GM20431 (cell line): ENCODE data around the gene FRMD3.

ENCODE experiments used
- in situ Hi-C: fragments of 300-500 bp; cut with MseI, MboI; formaldehyde crosslinking; loops from one replicate; pipeline ENCODE4 v1.15.0; 2020; ENCODE audit warnings: low sequenced_read_pairs; ENCODE audit not compliant: unreplicated experiment

FRMD3 gene

GRCh38 chr9:83444110-83444509 lies 94.1 kb downstream of the FRMD3 start:
- in situ Hi-C loops = no loop called here

GRCh38 chr9:83441390-83441789 lies 96.8 kb downstream of the FRMD3 start:
- in situ Hi-C loops = no loop called here

- in situ Hi-C loops = no loop called here
Observed at GRCh38 chr9:83440641-83441040, 97.6 kb downstream of the FRMD3 start.

- in situ Hi-C loops = no loop called here
Observed at GRCh38 chr9:83435301-83435700, 102.9 kb downstream of the FRMD3 start.

GRCh38 chr9:83434254-83434653 lies 103.9 kb downstream of the FRMD3 start:
- in situ Hi-C loops = no loop called here

- in situ Hi-C loops = no loop called here
Observed at GRCh38 chr9:83433846-83434245, 104.4 kb downstream of the FRMD3 start.

- in situ Hi-C loops = no loop called here
Observed at GRCh38 chr9:83432877-83433550, 105.2 kb downstream of the FRMD3 start.

- in situ Hi-C loops = no loop called here
Observed at GRCh38 chr9:83432104-83432627, 106.0 kb downstream of the FRMD3 start.

- in situ Hi-C loops = no loop called here
Observed at GRCh38 chr9:83431101-83432060, 106.8 kb downstream of the FRMD3 start.

GRCh38 chr9:83430681-83431080 lies 107.5 kb downstream of the FRMD3 start:
- in situ Hi-C loops = no loop called here

- in situ Hi-C loops = no loop called here
Observed at GRCh38 chr9:83429229-83429628, 109.0 kb downstream of the FRMD3 start.

GRCh38 chr9:83425240-83425639 lies 113.0 kb downstream of the FRMD3 start:
- in situ Hi-C loops = no loop called here

- in situ Hi-C loops = no loop called here
Observed at GRCh38 chr9:83424831-83425230, 113.4 kb downstream of the FRMD3 start.

GRCh38 chr9:83423815-83424707 lies 114.1 kb downstream of the FRMD3 start:
- in situ Hi-C loops = no loop called here

- in situ Hi-C loops = no loop called here
Observed at GRCh38 chr9:83422527-83422926, 115.7 kb downstream of the FRMD3 start.

- in situ Hi-C loops = no loop called here
Observed at GRCh38 chr9:83420486-83420885, 117.7 kb downstream of the FRMD3 start.

GRCh38 chr9:83419961-83420360 lies 118.2 kb downstream of the FRMD3 start:
- in situ Hi-C loops = no loop called here

- in situ Hi-C loops = no loop called here
Observed at GRCh38 chr9:83418283-83418682, 119.9 kb downstream of the FRMD3 start.

GRCh38 chr9:83413367-83413766 lies 124.8 kb downstream of the FRMD3 start:
- in situ Hi-C loops = no loop called here

GRCh38 chr9:83410701-83411100 lies 127.5 kb downstream of the FRMD3 start:
- in situ Hi-C loops = no loop called here
